Measurements from ENCODE around the gene KRTAP3-1. TPM values are rescaled to one million over a fixed set of nuclear protein-coding genes. Genes with fewer than 3 reads are reported as not detected.

The KRTAP3-1 gene
- total RNA-seq, 2 donors from 2014 or later: not detected

DNA sequence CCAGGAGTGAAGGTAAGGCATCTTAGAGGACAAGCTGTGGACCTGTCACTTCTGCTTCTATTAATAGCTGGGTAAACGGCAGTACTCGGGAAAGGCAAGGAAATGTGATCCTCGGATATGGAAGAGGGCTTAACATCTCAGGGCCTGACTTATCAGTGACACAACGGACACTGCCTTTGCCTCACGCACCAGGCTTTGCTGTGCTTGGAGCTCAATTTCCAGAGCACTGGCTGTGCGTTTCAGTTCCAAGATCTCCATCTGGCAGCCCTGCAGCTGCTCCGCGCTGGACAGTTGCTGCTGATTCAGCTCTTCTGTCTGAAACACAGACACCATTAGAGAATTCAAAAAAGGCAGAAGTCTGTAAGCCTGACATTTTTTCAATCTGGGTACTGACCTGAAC, 28.3 kb downstream of the KRTAP3-1 start:
- H3K9me3 ChIP-seq: no peaks in the 10 kb centered on the region
- H3K36me3 ChIP-seq: no peaks in the 10 kb centered on the region
- no peak for DNase-seq (ENCODE audit: low spot score)
- H3K4me3 ChIP-seq: no peak overlapping the region
- no peaks in the 10 kb centered on the region for H3K27me3 ChIP-seq
- no peak for TF ChIP-seq CTCF (IDR thresholded peaks at IDR 0.05)
- H3K27ac ChIP-seq: no peak overlapping the region
- H3K4me1 ChIP-seq: no peaks in the 10 kb centered on the region

DNA sequence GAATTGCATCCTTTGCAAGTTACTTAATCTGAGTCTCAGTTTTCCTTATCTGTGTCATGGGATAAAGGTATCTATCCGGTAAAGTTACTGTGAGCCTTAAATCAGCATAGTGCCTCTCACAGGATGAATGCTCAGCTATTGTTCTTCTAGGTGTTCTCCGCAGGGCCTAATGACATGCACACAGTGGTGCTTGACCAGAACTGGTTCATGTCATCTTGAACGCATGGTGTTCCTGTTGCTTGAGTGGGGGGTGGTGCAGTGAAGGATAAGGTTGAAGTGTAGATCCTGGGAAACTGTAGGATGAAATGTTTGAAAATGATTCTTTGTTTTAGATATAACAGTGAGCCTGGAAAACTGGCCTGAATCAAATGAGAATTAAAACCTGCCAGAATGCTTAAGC, 28.8 kb downstream of the KRTAP3-1 start:
- Histone ChIP-seq H3K9me3 (no peaks in the 10 kb centered on the region), H3K27me3 (no peaks in the 10 kb centered on the region), H3K36me3 (no peaks in the 10 kb centered on the region), H3K4me1 (no peaks in the 10 kb centered on the region), H3K27ac (no peak overlapping the region), H3K4me3 (no peak overlapping the region)
- no peak for TF ChIP-seq CTCF (IDR thresholded peaks at IDR 0.05)
- no peak for DNase-seq (ENCODE audit: low spot score)

DNA sequence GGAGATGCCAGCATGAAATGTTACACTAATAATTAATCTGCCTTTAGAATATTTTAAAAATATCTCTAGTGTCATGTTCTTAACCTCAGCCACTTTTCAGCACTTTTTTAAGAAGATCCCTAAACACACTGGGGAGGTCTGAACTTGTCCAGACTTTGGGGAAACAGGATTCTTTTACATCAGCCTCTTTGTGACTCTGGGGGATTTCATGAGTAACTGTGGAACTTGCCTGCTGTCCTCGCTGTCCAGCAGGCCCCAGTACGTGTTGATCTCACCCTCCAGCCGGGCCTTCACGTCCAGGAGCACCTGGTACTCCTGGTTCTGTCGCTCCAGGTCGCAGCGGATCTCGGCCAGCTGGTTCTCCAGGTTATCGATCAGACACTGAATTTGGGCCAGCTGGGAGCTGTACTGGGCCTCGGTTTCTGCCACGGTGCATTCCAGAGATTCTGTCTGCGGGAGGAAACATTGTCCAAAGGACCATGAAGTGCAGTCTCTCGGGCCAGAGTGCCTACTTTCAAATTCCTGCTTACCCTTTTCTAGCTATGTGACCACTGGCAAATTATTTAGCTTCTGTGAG, 30.3 kb downstream of the KRTAP3-1 start:
- no peaks in the 10 kb centered on the region for H3K4me1 ChIP-seq
- H3K27ac ChIP-seq: no peak overlapping the region
- H3K4me3 ChIP-seq: no peak overlapping the region
- no peaks in the 10 kb centered on the region for H3K27me3 ChIP-seq
- DNase-seq (ENCODE audit: low spot score): no peak
- no peaks in the 10 kb centered on the region for H3K36me3 ChIP-seq
- no peak for TF ChIP-seq CTCF (IDR thresholded peaks at IDR 0.05)
- H3K9me3 ChIP-seq: no peaks in the 10 kb centered on the region

DNA sequence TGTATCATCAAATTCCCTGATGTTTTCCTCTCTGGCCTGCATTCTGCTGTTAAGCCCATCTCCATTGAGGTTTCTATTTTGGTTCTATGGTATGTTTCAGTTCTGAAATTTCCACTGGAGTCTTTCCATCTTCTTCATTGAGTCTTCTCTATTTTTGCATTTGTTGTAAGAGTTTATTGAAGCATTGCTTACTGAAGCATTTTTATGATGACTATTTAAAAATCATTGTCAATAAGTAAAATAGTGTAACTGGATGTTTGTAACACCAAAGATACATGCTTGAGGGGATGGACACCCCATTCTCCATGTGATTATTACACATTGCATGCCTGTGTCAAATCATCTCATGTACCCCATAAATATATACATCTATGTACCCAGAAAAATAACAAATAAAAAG, 33.4 kb downstream of the KRTAP3-1 start:
- no peak for DNase-seq (ENCODE audit: low spot score)
- Histone ChIP-seq H3K27ac (no peak overlapping the region), H3K36me3 (no peaks in the 10 kb centered on the region), H3K4me1 (no peaks in the 10 kb centered on the region), H3K27me3 (no peaks in the 10 kb centered on the region), H3K4me3 (no peak overlapping the region), H3K9me3 (no peaks in the 10 kb centered on the region)
- TF ChIP-seq CTCF (IDR thresholded peaks at IDR 0.05): no peak

DNA sequence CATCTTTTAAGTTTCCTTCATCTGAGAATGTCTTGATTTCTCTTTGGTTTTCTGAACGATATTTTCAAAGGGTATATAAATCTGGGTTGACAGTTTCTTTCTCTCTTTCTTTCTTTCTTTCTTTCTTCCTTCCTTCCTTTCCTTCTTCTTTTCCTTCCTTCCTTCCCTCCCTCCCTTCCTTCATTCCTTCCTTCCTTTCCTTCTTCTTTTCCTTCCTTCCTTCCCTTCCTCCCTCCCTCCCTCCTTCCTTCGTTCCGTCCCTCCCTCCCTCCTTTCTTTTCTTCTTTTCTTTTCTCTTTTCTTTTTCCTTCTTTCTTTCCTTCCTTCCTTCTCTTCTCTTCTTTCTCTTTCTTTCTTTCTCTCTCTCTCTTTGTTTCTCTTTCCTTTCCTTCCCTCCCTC, 34.6 kb downstream of the KRTAP3-1 start:
- H3K4me3 ChIP-seq: no peak overlapping the region
- no peak for DNase-seq (ENCODE audit: low spot score)
- H3K27me3 ChIP-seq: no peaks in the 10 kb centered on the region
- no peak overlapping the region for H3K27ac ChIP-seq
- no peaks in the 10 kb centered on the region for H3K4me1 ChIP-seq
- no peaks in the 10 kb centered on the region for H3K36me3 ChIP-seq
- no peak for TF ChIP-seq CTCF (IDR thresholded peaks at IDR 0.05)
- no peaks in the 10 kb centered on the region for H3K9me3 ChIP-seq

DNA sequence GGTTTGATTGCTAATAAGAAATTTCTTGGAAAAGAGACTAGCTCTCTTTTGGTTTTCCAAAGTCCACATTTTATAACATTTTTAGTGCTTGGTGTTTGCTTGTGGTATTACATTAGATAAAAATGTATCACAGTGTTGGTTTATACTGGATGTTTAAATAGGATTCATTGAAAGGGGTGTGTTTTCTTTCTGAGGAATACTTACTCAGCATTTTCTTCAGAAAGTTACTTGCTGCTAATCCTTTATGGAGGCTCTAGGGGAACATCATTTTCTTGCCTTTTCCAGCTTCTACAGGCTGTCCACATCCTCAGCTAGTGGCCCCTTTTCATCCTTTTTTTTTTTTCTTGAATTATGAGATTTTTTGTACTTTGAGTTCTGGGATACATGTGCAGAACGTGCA, 41.3 kb downstream of the KRTAP3-1 start:
- no peak overlapping the region for H3K27ac ChIP-seq
- H3K9me3 ChIP-seq: peaks cover 0 to 3% of the 10 kb centered on the region in 2 donors
- H3K27me3 ChIP-seq: no peaks in the 10 kb centered on the region
- H3K36me3 ChIP-seq: no peaks in the 10 kb centered on the region
- no peaks in the 10 kb centered on the region for H3K4me1 ChIP-seq
- no peak overlapping the region for H3K4me3 ChIP-seq
- DNase-seq (ENCODE audit: low spot score): no peak
- no peak for TF ChIP-seq CTCF (IDR thresholded peaks at IDR 0.05)
